Mesenchymal stem cell (in vitro differentiated cells and primary cell): ENCODE data around the gene CLASP1.
A peak's percentile ranks its signal among the peaks of the same experiment; 100 is the strongest.

ENCODE experiments used
- DNase-seq: peaks from one replicate; pipeline ENCODE4 v3.0.0-alpha.2; 2013
- H2AFZ ChIP-seq: one replicate; pipeline ENCODE4 v1.6.1; 2013; ENCODE audit warnings: low read depth, mild to moderate bottlenecking, control low read depth, inconsistent platforms, low read length, moderate library complexity
- H2AK5ac ChIP-seq: 2 replicates; pipeline ENCODE4 v1.6.1; 2013; ENCODE audit warnings: low read length, moderate library complexity, mild to moderate bottlenecking, inconsistent platforms; ENCODE audit not compliant: severe bottlenecking
- H2BK120ac ChIP-seq: one replicate; pipeline ENCODE4 v1.6.1; 2013; ENCODE audit warnings: low read depth, mild to moderate bottlenecking, inconsistent platforms, low read length, moderate library complexity
- H2BK12ac ChIP-seq, 2 experiments: one replicate each; pipeline ENCODE4 v1.6.1; 2013; ENCODE audit warnings: inconsistent platforms in 2 of 2, low read length in 2 of 2, mild to moderate bottlenecking in 2 of 2, moderate library complexity in 2 of 2, control low read depth in 1 of 2
- H2BK15ac ChIP-seq: one replicate; pipeline ENCODE4 v1.6.1; 2013; ENCODE audit warnings: mild to moderate bottlenecking, low read depth, inconsistent platforms; ENCODE audit not compliant: poor library complexity, severe bottlenecking
- H2BK5ac ChIP-seq: 2 replicates; pipeline ENCODE4 v1.6.1; 2013; ENCODE audit warnings: low read depth, mild to moderate bottlenecking, low read length, control low read depth, inconsistent platforms; ENCODE audit not compliant: poor library complexity, severe bottlenecking
- H3K14ac ChIP-seq, 2 experiments: one replicate each; pipeline ENCODE4 v1.6.1; 2013; ENCODE audit warnings: inconsistent platforms in 2 of 2, low read length in 2 of 2, control low read depth in 1 of 2, mild to moderate bottlenecking in 1 of 2, moderate library complexity in 1 of 2
- H3K18ac ChIP-seq, 2 experiments: one replicate each; pipeline ENCODE4 v1.6.1; 2013; ENCODE audit warnings: inconsistent platforms in 2 of 2, low read length in 2 of 2, control low read depth in 1 of 2, low read depth in 1 of 2, mild to moderate bottlenecking in 1 of 2
- H3K23ac ChIP-seq, 2 experiments: one replicate each; pipeline ENCODE4 v1.6.1; 2013; ENCODE audit warnings: inconsistent platforms in 2 of 2, low read length in 2 of 2, mild to moderate bottlenecking in 2 of 2, moderate library complexity in 2 of 2, control low read depth in 1 of 2
- H3K27ac ChIP-seq: 2 replicates; pipeline ENCODE4 v1.5.1; 2013; ENCODE audit warnings: mild to moderate bottlenecking, moderate library complexity, low read length, control low read depth, inconsistent platforms; ENCODE audit not compliant: poor library complexity, severe bottlenecking
- H3K27me3 ChIP-seq, 2 experiments: 2 replicates each; pipeline versions ENCODE4 v1.6.1 to v1.7.0; 2013; ENCODE audit warnings: low read length in 2 of 2, mild to moderate bottlenecking in 2 of 2, moderate library complexity in 2 of 2, control low read depth in 1 of 2, inconsistent platforms in 1 of 2; ENCODE audit not compliant: control insufficient read depth in 1 of 2, insufficient read depth in 1 of 2
- H3K36me3 ChIP-seq, 2 experiments: 2 replicates each; pipeline versions ENCODE4 v1.6.1 to v1.7.0; 2013; ENCODE audit warnings: low read length in 2 of 2, control low read depth in 1 of 2, inconsistent platforms in 1 of 2, low read depth in 1 of 2, mild to moderate bottlenecking in 1 of 2; ENCODE audit not compliant: insufficient read depth in 2 of 2, control insufficient read depth in 1 of 2
- H3K4ac ChIP-seq, 2 experiments: one replicate each; pipeline ENCODE4 v1.6.1; 2013; ENCODE audit warnings: inconsistent platforms in 2 of 2, low read length in 2 of 2, mild to moderate bottlenecking in 2 of 2, moderate library complexity in 2 of 2, control low read depth in 1 of 2, low read depth in 1 of 2
- H3K4me1 ChIP-seq: 2 replicates; pipeline ENCODE4 v1.6.1; 2013; ENCODE audit warnings: low read depth, low read length, control low read depth; ENCODE audit not compliant: control insufficient read depth, insufficient read depth
- H3K4me2 ChIP-seq: 2 replicates; pipeline ENCODE4 v1.6.1; 2013; ENCODE audit warnings: low read length, mild to moderate bottlenecking, inconsistent platforms; ENCODE audit not compliant: poor library complexity, severe bottlenecking
- H3K4me3 ChIP-seq, 2 experiments: 2 replicates each; pipeline versions ENCODE4 v1.5.1 to v1.7.0; 2013; ENCODE audit warnings: low read length in 2 of 2, mild to moderate bottlenecking in 2 of 2, control low read depth in 1 of 2, low read depth in 1 of 2; ENCODE audit not compliant: insufficient read depth in 1 of 2
- H3K79me1 ChIP-seq: replicated peaks from 2 replicates; pipeline ENCODE4 v1.6.1; 2013; ENCODE audit warnings: mild to moderate bottlenecking, control low read depth, low read length, inconsistent platforms; ENCODE audit not compliant: poor library complexity, severe bottlenecking
- H3K9ac ChIP-seq: 2 replicates; pipeline ENCODE4 v1.7.0; 2013; ENCODE audit warnings: mild to moderate bottlenecking, low read length, moderate library complexity
- H3K9me3 ChIP-seq: 2 replicates; pipeline ENCODE4 v1.7.0; 2013; ENCODE audit warnings: mild to moderate bottlenecking, low read length; ENCODE audit not compliant: control insufficient read depth
- H4K8ac ChIP-seq: one replicate; pipeline ENCODE4 v1.6.1; 2013; ENCODE audit warnings: inconsistent platforms, mild to moderate bottlenecking, low read length, moderate library complexity
- H4K91ac ChIP-seq: one replicate; pipeline ENCODE4 v1.6.1; 2013; ENCODE audit warnings: mild to moderate bottlenecking, low read length, inconsistent platforms
- WGBS: methylation state at CpG from one replicate; pipeline ENCODE4 v1.1.7; 2013; ENCODE audit warnings: mixed read lengths; 5-methylcytosine and 5-hydroxymethylcytosine counted together

Gene CLASP1

GRCh38 chr2:121454549-121455090 lies 194.6 kb downstream of the CLASP1 start:
- no peak overlapping the region for H3K23ac ChIP-seq
- H3K4ac ChIP-seq: no peak overlapping the region
- no peaks in the 10 kb centered on the region for H3K27me3 ChIP-seq
- H3K9me3 ChIP-seq: no peaks in the 10 kb centered on the region
- no peak overlapping the region for H4K91ac ChIP-seq
- H3K14ac ChIP-seq: no peak overlapping the region
- no peak overlapping the region for H3K9ac ChIP-seq
- WGBS: 95% methylated on average over 7 of the region's 7 CpGs
- no peak overlapping the region for H2AK5ac ChIP-seq
- no peak overlapping the region for H2BK120ac ChIP-seq
- no peak overlapping the region for H3K4me2 ChIP-seq
- no peak overlapping the region for H4K8ac ChIP-seq
- DNase-seq: no peak
- H3K4me3 ChIP-seq: no peak overlapping the region
- peaks cover 18% of the 10 kb centered on the region for H3K79me1 ChIP-seq
- H2AFZ ChIP-seq: no peak overlapping the region
- no peak overlapping the region for H2BK5ac ChIP-seq
- no peak overlapping the region for H2BK12ac ChIP-seq
- no peak overlapping the region for H2BK15ac ChIP-seq
- H3K4me1 ChIP-seq: peaks cover 5% of the 10 kb centered on the region
- no peak overlapping the region for H3K18ac ChIP-seq
- no peak overlapping the region for H3K27ac ChIP-seq
- peaks cover 10 to 85% of the 10 kb centered on the region in 2 experiments for H3K36me3 ChIP-seq

GRCh38 chr2:121451398-121451797 lies 197.9 kb downstream of the CLASP1 start:
- H3K4me3 ChIP-seq: no peak overlapping the region
- 78% methylated on average over 3 of the region's 4 CpGs for WGBS
- H3K27me3 ChIP-seq: no peaks in the 10 kb centered on the region
- H4K91ac ChIP-seq: no peak overlapping the region
- no peak overlapping the region for H2BK15ac ChIP-seq
- H3K23ac ChIP-seq: no peak overlapping the region
- no peak overlapping the region for H2AK5ac ChIP-seq
- no peak overlapping the region for H3K4ac ChIP-seq
- H3K18ac ChIP-seq: no peak overlapping the region
- H4K8ac ChIP-seq: no peak overlapping the region
- peak; percentile 28 for DNase-seq
- H3K27ac ChIP-seq: no peak overlapping the region
- peaks cover 26 to 88% of the 10 kb centered on the region in 2 experiments for H3K36me3 ChIP-seq
- H3K9me3 ChIP-seq: no peaks in the 10 kb centered on the region
- no peak overlapping the region for H3K14ac ChIP-seq
- peaks cover 28% of the 10 kb centered on the region for H3K79me1 ChIP-seq
- no peak overlapping the region for H2BK5ac ChIP-seq
- peaks cover 5% of the 10 kb centered on the region for H3K4me1 ChIP-seq
- H3K4me2 ChIP-seq: no peak overlapping the region
- H3K9ac ChIP-seq: no peak overlapping the region
- H2BK12ac ChIP-seq: no peak overlapping the region
- no peak overlapping the region for H2BK120ac ChIP-seq
- no peak overlapping the region for H2AFZ ChIP-seq

- H3K9ac ChIP-seq: no peak overlapping the region
- H3K4me3 ChIP-seq: no peak overlapping the region
- H3K18ac ChIP-seq: no peak overlapping the region
- H2BK5ac ChIP-seq: no peak overlapping the region
- H2AFZ ChIP-seq: no peak overlapping the region
- H3K4me1 ChIP-seq: peaks cover 5% of the 10 kb centered on the region
- no peak overlapping the region for H3K14ac ChIP-seq
- DNase-seq: no peak
- no peak overlapping the region for H3K4ac ChIP-seq
- peak overlapping the region; percentile 20 for H3K27ac ChIP-seq
- H3K36me3 ChIP-seq: peaks cover 23 to 91% of the 10 kb centered on the region in 2 experiments
- H3K79me1 ChIP-seq: peaks cover 25% of the 10 kb centered on the region
- H3K4me2 ChIP-seq: peak overlapping the region; percentile 32
- no peak overlapping the region for H4K91ac ChIP-seq
- no peak overlapping the region for H4K8ac ChIP-seq
- no peaks in the 10 kb centered on the region for H3K9me3 ChIP-seq
- H2BK15ac ChIP-seq: no peak overlapping the region
- 100% methylated on average over 3 of the region's 4 CpGs for WGBS
- H3K23ac ChIP-seq: no peak overlapping the region
- no peaks in the 10 kb centered on the region for H3K27me3 ChIP-seq
- H2BK12ac ChIP-seq: no peak overlapping the region
- H2BK120ac ChIP-seq: no peak overlapping the region
- no peak overlapping the region for H2AK5ac ChIP-seq
Observed at GRCh38 chr2:121450301-121450700, 199.0 kb downstream of the CLASP1 start.

- Histone ChIP-seq H3K9me3 (no peaks in the 10 kb centered on the region), H3K36me3 (peaks cover 23 to 90% of the 10 kb centered on the region in 2 experiments), H2BK5ac (no peak overlapping the region), H3K27ac (no peak overlapping the region), H2BK120ac (no peak overlapping the region), H3K4me3 (no peak overlapping the region), H3K79me1 (peaks cover 20% of the 10 kb centered on the region), H2AK5ac (no peak overlapping the region), H4K8ac (no peak overlapping the region), H3K18ac (no peak overlapping the region), H3K23ac (peak overlapping the region in 1 of 2 experiments; percentile 54), H3K27me3 (no peaks in the 10 kb centered on the region), H2AFZ (no peak overlapping the region), H3K9ac (no peak overlapping the region), H3K4ac (no peak overlapping the region), H3K14ac (peak overlapping the region in 1 of 2 experiments; percentile 28), H4K91ac (no peak overlapping the region), H2BK12ac (no peak overlapping the region), H2BK15ac (no peak overlapping the region), H3K4me1 (peaks cover 5% of the 10 kb centered on the region), H3K4me2 (no peak overlapping the region)
- 96% methylated on average over 8 of the region's 8 CpGs for WGBS
- DNase-seq: no peak
Observed at GRCh38 chr2:121446647-121447241, 202.5 kb downstream of the CLASP1 start.
